GM23248 (cell line): Measurements from ENCODE around the gene VGLL2. TPM values are rescaled to one million over a fixed set of nuclear protein-coding genes. Genes with fewer than 3 reads are reported as not detected.
A peak's percentile ranks its signal among the peaks of the same experiment; 100 is the strongest.

Experiments
- DNase-seq: peaks from one replicate; pipeline ENCODE4 v3.0.0-alpha.2; 2015
- H2AFZ ChIP-seq: fragments of 200-600 bp; sonication (generic); 2 replicates; pipeline ENCODE4 v1.6.1; 2016; ENCODE audit warnings: antibody characterized with exemption
- H3F3A ChIP-seq: fragments of 200-600 bp; sonication (generic); 2 replicates; pipeline ENCODE4 v1.6.1; 2016; ENCODE audit warnings: mild to moderate bottlenecking, antibody characterized with exemption, mixed run types; ENCODE audit not compliant: insufficient read depth
- H3K27ac ChIP-seq: fragments of 200-600 bp; sonication (generic); 2 replicates; pipeline ENCODE4 v1.5.1; 2016; ENCODE audit warnings: mild to moderate bottlenecking
- H3K27me3 ChIP-seq: fragments of 200-600 bp; sonication (generic); replicated peaks from 2 replicates; pipeline ENCODE4 v1.6.1; 2016; ENCODE audit warnings: mild to moderate bottlenecking; ENCODE audit not compliant: insufficient read depth
- H3K36me3 ChIP-seq: fragments of 200-600 bp; sonication (generic); 2 replicates; pipeline ENCODE4 v1.6.1; 2016; ENCODE audit warnings: low read depth, mild to moderate bottlenecking
- H3K4me1 ChIP-seq: fragments of 200-600 bp; sonication (generic); 2 replicates; pipeline ENCODE4 v1.6.1; 2016; ENCODE audit warnings: mild to moderate bottlenecking; ENCODE audit not compliant: insufficient read depth
- H3K4me2 ChIP-seq: fragments of 200-600 bp; sonication (generic); one replicate; pipeline ENCODE4 v1.6.1; 2016; ENCODE audit warnings: mild to moderate bottlenecking; ENCODE audit not compliant: unreplicated experiment
- H3K4me3 ChIP-seq: fragments of 200-600 bp; sonication (generic); 2 replicates; pipeline ENCODE4 v1.5.1; 2016; ENCODE audit warnings: mild to moderate bottlenecking
- H3K79me2 ChIP-seq: fragments of 200-600 bp; sonication (generic); 2 replicates; pipeline ENCODE4 v1.6.1; 2016; ENCODE audit warnings: mild to moderate bottlenecking; ENCODE audit not compliant: insufficient read depth
- H3K9ac ChIP-seq: fragments of 200-600 bp; sonication (generic); 2 replicates; pipeline ENCODE4 v1.6.1; 2016; ENCODE audit warnings: mild to moderate bottlenecking
- H3K9me2 ChIP-seq: fragments of 200-600 bp; sonication (generic); 2 replicates; pipeline ENCODE4 v1.6.1; 2016; ENCODE audit warnings: mixed run types, mild to moderate bottlenecking, moderate library complexity; ENCODE audit not compliant: insufficient read depth
- H3K9me3 ChIP-seq: fragments of 200-600 bp; sonication (generic); one replicate; pipeline ENCODE4 v1.6.1; 2017; ENCODE audit warnings: low read depth
- H4K20me1 ChIP-seq: fragments of 200-600 bp; sonication (generic); 2 replicates; pipeline ENCODE4 v1.6.0; 2016; ENCODE audit not compliant: insufficient read depth
- EZH2 ChIP-seq: fragments of 200-600 bp; sonication (generic); IDR thresholded peaks from 2 replicates; pipeline ENCODE4 v1.6.1; 2018; ENCODE audit warnings: antibody characterized with exemption, mild to moderate bottlenecking; ENCODE audit not compliant: insufficient read depth, poor library complexity, severe bottlenecking
- EZH2phosphoT487 ChIP-seq: fragments of 200-600 bp; sonication (generic); IDR thresholded peaks from 2 replicates; pipeline ENCODE4 v1.6.1; 2018; ENCODE audit warnings: antibody characterized with exemption, moderate library complexity, mild to moderate bottlenecking, low read depth; ENCODE audit not compliant: insufficient read depth
- WGBS, 2 experiments: methylation state at CpG; one replicate each; pipeline ENCODE4 v1.1.6; 2015 to 2017; ENCODE audit warnings: low lambda C conversion rate in 2 of 2, low coverage in 1 of 2; ENCODE audit errors: missing lambda C conversion rate in 2 of 2; 5-methylcytosine and 5-hydroxymethylcytosine counted together
- in situ Hi-C: fragments of 300-500 bp; cut with MboI; formaldehyde crosslinking; loops from 2 replicates; pipeline ENCODE4 v1.15.0; 2020
- polyA plus RNA-seq: library from polyadenylated mRNA; unstranded; fragments of >200 nt; fragmentation: Nextera tagmentation; extraction: Ambion mirVana; gene quantifications from 2 replicates; pipeline ENCODE4 v1.2.1, GENCODE V29; 2016
- total RNA-seq: library from RNA; depleted of rRNA; stranded (reverse); fragments of >200 nt; shearing (Covaris generic); gene quantifications from 2 replicates; pipeline ENCODE4 v1.2.3, GENCODE V29; 2014

Gene VGLL2
- total and polyA plus RNA-seq, 2 experiments from 2014 or later: not detected

DNA sequence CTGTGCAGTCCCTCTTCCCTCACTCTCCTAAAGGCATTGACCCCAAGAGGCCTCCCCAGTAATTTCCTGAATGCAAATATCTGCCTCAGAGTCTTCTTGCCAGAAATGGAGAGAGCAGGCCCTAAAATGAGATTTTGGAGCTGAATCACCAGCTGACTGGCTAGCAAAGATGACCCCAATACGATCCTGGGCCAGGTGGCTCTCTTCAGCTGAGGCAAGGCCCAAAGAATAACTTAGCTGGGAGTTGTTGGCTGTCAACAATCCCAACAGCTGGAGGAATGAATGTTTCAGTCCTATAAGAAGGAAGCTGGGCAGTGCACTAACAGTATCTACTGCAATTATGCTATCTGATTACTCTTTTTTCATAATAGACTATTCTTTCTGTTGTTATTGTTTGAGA, 37.2 kb upstream of the VGLL2 start:
- H3K9me2 ChIP-seq: no peaks in the 10 kb centered on the region
- in situ Hi-C loops: no loop called here
- H3K27ac ChIP-seq: no peak overlapping the region
- no peaks in the 10 kb centered on the region for H3K9me3 ChIP-seq
- H2AFZ ChIP-seq: no peak overlapping the region
- no peak for DNase-seq
- WGBS, 2 experiments: 40 to 53% methylated on average over 1 of the region's 1 CpG
- H3F3A ChIP-seq: no peaks in the 10 kb centered on the region
- no peaks in the 10 kb centered on the region for H4K20me1 ChIP-seq
- no peak overlapping the region for H3K9ac ChIP-seq
- no peaks in the 10 kb centered on the region for H3K27me3 ChIP-seq
- no peaks in the 10 kb centered on the region for H3K4me1 ChIP-seq
- H3K79me2 ChIP-seq: no peaks in the 10 kb centered on the region
- no peak for TF ChIP-seq EZH2
- no peak for TF ChIP-seq EZH2phosphoT487
- no peak overlapping the region for H3K4me3 ChIP-seq
- H3K4me2 ChIP-seq: no peak overlapping the region
- no peaks in the 10 kb centered on the region for H3K36me3 ChIP-seq

DNA sequence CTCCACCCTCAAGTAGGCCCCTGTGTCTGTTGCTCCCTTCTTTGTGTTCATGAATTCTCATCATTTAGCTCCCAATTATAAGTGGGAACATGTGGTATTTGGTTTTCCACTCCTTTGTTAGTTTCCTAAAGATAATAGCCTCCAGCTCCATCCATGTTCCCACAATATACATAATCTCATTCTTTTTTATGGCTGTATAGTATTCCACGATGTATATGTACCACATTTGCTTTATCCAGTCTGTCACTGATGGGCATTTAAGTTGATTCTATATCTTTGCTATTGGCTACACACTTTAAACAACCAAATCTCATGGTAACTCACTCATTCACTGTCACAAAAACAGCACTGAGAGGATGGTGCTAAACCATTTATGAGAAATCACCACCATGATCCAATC, 35.5 kb upstream of the VGLL2 start:
- H3K36me3 ChIP-seq: no peaks in the 10 kb centered on the region
- in situ Hi-C loops: no loop called here
- H3K27me3 ChIP-seq: no peaks in the 10 kb centered on the region
- no peaks in the 10 kb centered on the region for H3F3A ChIP-seq
- 23 to 24% methylated on average over 1 of the region's 1 CpG for WGBS, 2 experiments
- no peak overlapping the region for H3K4me3 ChIP-seq
- no peaks in the 10 kb centered on the region for H3K4me1 ChIP-seq
- TF ChIP-seq EZH2: no peak
- no peak for TF ChIP-seq EZH2phosphoT487
- DNase-seq: no peak
- H3K9me2 ChIP-seq: no peaks in the 10 kb centered on the region
- no peak overlapping the region for H3K4me2 ChIP-seq
- no peak overlapping the region for H2AFZ ChIP-seq
- H4K20me1 ChIP-seq: no peaks in the 10 kb centered on the region
- H3K9ac ChIP-seq: no peak overlapping the region
- no peaks in the 10 kb centered on the region for H3K79me2 ChIP-seq
- no peaks in the 10 kb centered on the region for H3K9me3 ChIP-seq
- H3K27ac ChIP-seq: no peak overlapping the region

- no peak for DNase-seq
- Histone ChIP-seq H3K27me3 (peaks cover 6% of the 10 kb centered on the region; the same call in 1 of the 2 replicates), H3K4me3 (no peak overlapping the region), H3F3A (no peaks in the 10 kb centered on the region), H3K9me2 (no peaks in the 10 kb centered on the region), H2AFZ (no peak overlapping the region), H3K9ac (no peak overlapping the region), H4K20me1 (no peaks in the 10 kb centered on the region), H3K27ac (no peak overlapping the region), H3K4me2 (no peak overlapping the region), H3K4me1 (no peaks in the 10 kb centered on the region), H3K79me2 (no peaks in the 10 kb centered on the region), H3K9me3 (no peaks in the 10 kb centered on the region), H3K36me3 (no peaks in the 10 kb centered on the region)
- in situ Hi-C loops: no loop called here
- no peak for TF ChIP-seq EZH2
- TF ChIP-seq EZH2phosphoT487: no peak
- 42 to 52% methylated on average over 2 of the region's 2 CpGs for WGBS, 2 experiments
These were observed 33.9 kb upstream of the VGLL2 start for GRCh38 chr6:117231466-117231865.

DNA sequence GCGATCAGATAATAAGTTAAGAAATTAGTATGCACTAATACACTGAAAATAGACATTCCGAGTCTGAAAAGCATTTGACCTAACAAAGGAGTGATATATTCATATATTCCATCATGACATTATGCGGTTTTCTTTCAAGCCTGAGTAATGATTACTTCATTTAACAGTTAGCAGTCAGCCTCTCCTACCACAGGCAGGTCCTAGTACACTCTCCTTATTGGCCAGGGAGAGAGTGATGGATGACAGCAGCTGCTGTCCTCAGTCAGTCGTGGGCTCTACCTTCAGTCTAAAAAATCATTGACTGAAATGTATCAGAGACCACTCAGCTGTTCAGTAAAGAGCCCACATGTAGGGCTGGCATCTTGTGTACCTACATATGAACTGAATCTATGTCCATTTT, 33.2 kb upstream of the VGLL2 start:
- peak; percentile 1 for DNase-seq
- H3K9me2 ChIP-seq: no peaks in the 10 kb centered on the region
- H3K4me1 ChIP-seq: no peaks in the 10 kb centered on the region
- no peaks in the 10 kb centered on the region for H3K9me3 ChIP-seq
- H3K27me3 ChIP-seq: peaks cover 6% of the 10 kb centered on the region; the same call in 1 of the 2 replicates
- in situ Hi-C loops: no loop called here
- H4K20me1 ChIP-seq: no peaks in the 10 kb centered on the region
- no peak overlapping the region for H3K9ac ChIP-seq
- no peaks in the 10 kb centered on the region for H3K36me3 ChIP-seq
- 47 to 48% methylated on average over 4 of the region's 4 CpGs for WGBS, 2 experiments
- no peaks in the 10 kb centered on the region for H3K79me2 ChIP-seq
- TF ChIP-seq EZH2phosphoT487 (no peak), EZH2 (no peak)
- H3K27ac ChIP-seq: no peak overlapping the region
- no peak overlapping the region for H3K4me3 ChIP-seq
- no peak overlapping the region for H3K4me2 ChIP-seq
- H3F3A ChIP-seq: no peaks in the 10 kb centered on the region
- H2AFZ ChIP-seq: no peak overlapping the region

- 5 to 6% methylated on average over 3 of the region's 3 CpGs for WGBS, 2 experiments
- DNase-seq: peak; percentile 23
- Histone ChIP-seq H3K9me3 (no peaks in the 10 kb centered on the region), H3K27me3 (peaks cover 6% of the 10 kb centered on the region; the same call in 1 of the 2 replicates), H3K9me2 (no peaks in the 10 kb centered on the region), H4K20me1 (no peaks in the 10 kb centered on the region), H3K9ac (no peak overlapping the region), H2AFZ (no peak overlapping the region), H3K4me2 (no peak overlapping the region), H3K79me2 (no peaks in the 10 kb centered on the region), H3K4me3 (no peak overlapping the region), H3K4me1 (no peaks in the 10 kb centered on the region), H3K27ac (no peak overlapping the region), H3K36me3 (no peaks in the 10 kb centered on the region), H3F3A (no peaks in the 10 kb centered on the region)
- in situ Hi-C loops: no loop called here
- TF ChIP-seq EZH2: no peak
- TF ChIP-seq EZH2phosphoT487: no peak
These were observed 32.2 kb upstream of the VGLL2 start for GRCh38 chr6:117233145-117233544.
